Activated CD8-positive, alpha-beta T cell treated with anti-CD3 and anti-CD28 coated beads for 36 hours (primary cell): ENCODE results near the gene GPAT3. TPM values are rescaled to one million over a fixed set of nuclear protein-coding genes. Genes with fewer than 3 reads are reported as not detected.

ENCODE experiments used
- ATAC-seq: fragments of 200-7000 bp; cut with Tn5 transposase; one replicate; pipeline ENCODE4 v1.10.0; 2021; ENCODE audit warnings: mild to moderate bottlenecking, moderate library complexity
- CTCF ChIA-PET: fragments of 350-600 bp; sonication (Branson Sonifier 250); formaldehyde crosslinking; loops from one replicate; lab custom pipeline; 2021; ENCODE audit warnings: antibody characterized with exemption; lab: Charles Lee
- POLR2A ChIA-PET: fragments of 350-600 bp; sonication (Branson Sonifier 250); formaldehyde crosslinking; loops from one replicate; lab custom pipeline; 2021; ENCODE audit warnings: antibody characterized with exemption; lab: Charles Lee
- DNase-seq: peaks from one replicate; pipeline ENCODE4 v3.0.0-alpha.2; 2020
- H3K27ac Mint-ChIP-seq: one replicate; pipeline ENCODE4 v1.8.0; 2021; ENCODE audit warnings: mild to moderate bottlenecking, mixed read lengths
- H3K27me3 Mint-ChIP-seq: one replicate; pipeline ENCODE4 v1.8.0; 2021; ENCODE audit warnings: mixed read lengths
- H3K36me3 Mint-ChIP-seq: one replicate; pipeline ENCODE4 v1.8.0; 2021; ENCODE audit warnings: low read depth, mixed read lengths
- H3K4me1 Mint-ChIP-seq: one replicate; pipeline ENCODE4 v1.8.0; 2021; ENCODE audit warnings: low read depth, mixed read lengths
- H3K4me3 Mint-ChIP-seq: one replicate; pipeline ENCODE4 v1.8.0; 2021; ENCODE audit warnings: mild to moderate bottlenecking, moderate library complexity, mixed read lengths
- H3K9me3 Mint-ChIP-seq: one replicate; pipeline ENCODE4 v1.8.0; 2021; ENCODE audit warnings: mixed read lengths
- intact Hi-C: fragments of 100-400 bp; cut with micrococcal nuclease; formaldehyde crosslinking; loops from one replicate; pipeline ENCODE4 v1.10.0; 2022
- total RNA-seq, 2 experiments: library from RNA; stranded (reverse); gene quantifications; one replicate each; pipeline ENCODE4 v1.2.3, GENCODE V29; 2021
- TF ChIP-seq, protein P1 (sequence below): fragments of 200-600 bp; IDR thresholded peaks from one replicate; pipeline ENCODE4 v1.8.0; 2022; ENCODE audit warnings: antibody characterized with exemption, mild to moderate bottlenecking

Gene GPAT3
- total RNA-seq, 2 experiments from 2014 or later = 1.6 to 2.7 TPM

DNA sequence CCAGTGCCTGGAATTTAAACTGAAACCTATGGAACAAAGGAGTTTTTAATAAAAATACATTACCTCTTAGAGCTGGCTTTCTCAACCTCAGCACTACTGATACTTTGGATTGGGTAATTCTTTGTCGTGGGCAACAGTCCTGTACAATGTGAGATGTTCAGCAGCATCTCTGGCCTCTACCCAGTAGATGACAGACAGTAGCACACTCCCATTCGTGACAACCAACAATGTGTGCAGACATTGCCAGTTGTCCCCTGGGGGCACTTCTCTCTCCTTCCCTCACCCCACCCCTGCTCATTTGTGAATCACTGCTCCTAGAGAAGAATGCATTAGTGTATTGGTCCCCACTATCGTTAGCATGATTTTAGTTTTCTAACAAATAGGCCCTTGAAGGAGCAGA is 16.2 kb downstream of the GPAT3 start:
- TF ChIP-seq, protein P1, sequence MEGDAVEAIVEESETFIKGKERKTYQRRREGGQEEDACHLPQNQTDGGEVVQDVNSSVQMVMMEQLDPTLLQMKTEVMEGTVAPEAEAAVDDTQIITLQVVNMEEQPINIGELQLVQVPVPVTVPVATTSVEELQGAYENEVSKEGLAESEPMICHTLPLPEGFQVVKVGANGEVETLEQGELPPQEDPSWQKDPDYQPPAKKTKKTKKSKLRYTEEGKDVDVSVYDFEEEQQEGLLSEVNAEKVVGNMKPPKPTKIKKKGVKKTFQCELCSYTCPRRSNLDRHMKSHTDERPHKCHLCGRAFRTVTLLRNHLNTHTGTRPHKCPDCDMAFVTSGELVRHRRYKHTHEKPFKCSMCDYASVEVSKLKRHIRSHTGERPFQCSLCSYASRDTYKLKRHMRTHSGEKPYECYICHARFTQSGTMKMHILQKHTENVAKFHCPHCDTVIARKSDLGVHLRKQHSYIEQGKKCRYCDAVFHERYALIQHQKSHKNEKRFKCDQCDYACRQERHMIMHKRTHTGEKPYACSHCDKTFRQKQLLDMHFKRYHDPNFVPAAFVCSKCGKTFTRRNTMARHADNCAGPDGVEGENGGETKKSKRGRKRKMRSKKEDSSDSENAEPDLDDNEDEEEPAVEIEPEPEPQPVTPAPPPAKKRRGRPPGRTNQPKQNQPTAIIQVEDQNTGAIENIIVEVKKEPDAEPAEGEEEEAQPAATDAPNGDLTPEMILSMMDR = no peak
- H3K4me3 Mint-ChIP-seq = no peak overlapping the region
- no peaks in the 10 kb centered on the region for H3K36me3 Mint-ChIP-seq
- peaks cover 15% of the 10 kb centered on the region for H3K4me1 Mint-ChIP-seq
- CTCF ChIA-PET = no interaction called here
- no peak overlapping the region for H3K27ac Mint-ChIP-seq
- intact Hi-C loops = no loop called here
- no peaks in the 10 kb centered on the region for H3K27me3 Mint-ChIP-seq
- H3K9me3 Mint-ChIP-seq = no peaks in the 10 kb centered on the region
- DNase-seq (no peak), ATAC-seq (no peak)
- POLR2A ChIA-PET = interaction anchor here (1.0 kb wide), 1 partner anchor 16 kb away, joined by 3 read pairs; the partner anchor contains the start of gene GPAT3

DNA sequence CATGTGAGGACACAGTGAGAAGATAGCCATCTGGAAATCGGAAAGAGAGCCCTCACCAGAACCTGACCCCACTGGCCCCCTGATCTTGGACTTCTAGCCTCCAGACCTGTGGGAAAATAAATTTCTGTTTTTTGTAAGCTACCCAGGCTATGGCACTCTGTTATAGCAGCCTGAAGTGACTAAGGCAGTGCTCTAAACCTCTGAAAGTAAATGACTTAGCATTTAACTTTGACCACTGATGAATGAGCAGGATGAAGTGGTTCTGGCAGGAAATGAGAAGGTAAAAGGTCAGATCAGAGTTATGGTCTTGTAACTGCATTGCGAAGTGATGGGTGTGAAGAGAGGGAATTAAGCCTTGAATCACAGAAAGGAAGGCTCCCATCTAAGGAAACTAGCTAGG is 17.0 kb downstream of the GPAT3 start:
- Mint-ChIP-seq H3K9me3 (no peaks in the 10 kb centered on the region), H3K4me3 (no peak overlapping the region), H3K27me3 (no peaks in the 10 kb centered on the region), H3K27ac (no peak overlapping the region), H3K36me3 (no peaks in the 10 kb centered on the region), H3K4me1 (peaks cover 15% of the 10 kb centered on the region)
- ChIA-PET POLR2A (interaction anchor here (1.0 kb wide), 1 partner anchor 17 kb away, joined by 3 read pairs; the partner anchor contains the start of gene GPAT3), CTCF (interaction anchor here (0.8 to 2.2 kb wide), 2 partner anchors 29 to 92 kb away, joined by 3 to 5 read pairs; no protein-coding TSS in a partner anchor)
- intact Hi-C loops = no loop called here
- DNase-seq (peak; percentile 6), ATAC-seq (peak; percentile 81)
- TF ChIP-seq, protein P1 = no peak

DNA sequence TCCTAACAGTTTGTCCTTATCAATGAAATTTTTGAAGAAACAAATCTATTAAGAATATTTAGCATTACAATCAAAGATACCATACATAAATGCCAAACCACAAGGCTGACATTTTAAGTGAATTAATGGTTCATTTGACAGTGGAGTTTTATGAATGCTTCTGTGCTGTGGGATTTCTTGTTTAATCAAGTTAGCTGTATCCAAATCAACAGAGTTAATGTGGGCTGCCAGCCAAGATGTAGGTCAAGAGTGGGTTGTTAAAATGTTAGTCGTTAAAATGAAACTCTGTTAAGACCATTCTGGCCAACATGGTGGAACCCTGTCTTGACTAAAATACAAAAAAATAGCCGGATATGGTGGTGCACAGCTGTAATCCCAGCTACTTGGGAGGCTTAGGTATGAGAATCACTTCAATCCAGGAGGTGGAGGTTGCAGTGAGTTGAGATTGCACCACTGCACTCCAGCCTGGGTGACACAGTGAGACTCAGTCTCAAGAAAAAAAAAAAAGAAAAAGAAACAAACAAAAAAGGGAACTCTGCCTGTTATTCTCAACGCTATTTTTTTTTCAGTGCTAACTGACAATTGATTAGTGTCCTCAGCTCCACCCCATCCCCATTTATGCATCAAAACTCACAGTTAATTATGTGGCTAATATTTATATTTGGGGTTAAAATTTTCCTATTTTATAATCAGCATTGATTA is 20.2 kb downstream of the GPAT3 start:
- intact Hi-C loops = no loop called here

DNA sequence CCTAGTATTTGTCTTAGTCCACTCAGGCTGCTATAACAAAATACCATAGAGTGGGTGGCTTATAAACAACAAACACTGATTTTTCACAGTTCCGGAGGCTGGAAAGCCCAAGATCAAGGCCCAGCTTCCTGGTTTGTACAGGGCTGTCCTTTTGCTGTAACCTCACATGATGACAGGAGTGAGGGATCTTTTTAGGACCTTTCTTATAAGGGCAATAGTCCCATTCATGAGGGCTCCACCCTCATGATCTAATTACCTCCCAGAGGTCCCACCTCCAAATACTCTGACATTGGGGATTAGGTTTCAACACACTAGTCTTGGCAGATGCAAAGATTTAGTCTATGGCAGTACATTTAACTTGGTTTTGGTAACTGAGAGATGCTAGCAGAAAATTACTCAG is 20.9 kb downstream of the GPAT3 start:
- no peak for ATAC-seq
- H3K36me3 Mint-ChIP-seq = no peaks in the 10 kb centered on the region
- DNase-seq = no peak
- H3K4me1 Mint-ChIP-seq = peaks cover 18% of the 10 kb centered on the region
- ChIA-PET CTCF (no interaction called here), POLR2A (no interaction called here)
- TF ChIP-seq, protein P1 = no peak
- no peak overlapping the region for H3K27ac Mint-ChIP-seq
- H3K9me3 Mint-ChIP-seq = no peaks in the 10 kb centered on the region
- no peak overlapping the region for H3K4me3 Mint-ChIP-seq
- no peaks in the 10 kb centered on the region for H3K27me3 Mint-ChIP-seq
- intact Hi-C loops = no loop called here

More for the DNA sequence above, 20.2 kb downstream of the GPAT3 start:
- no peak overlapping the region for H3K27ac Mint-ChIP-seq
- peaks cover 14% of the 10 kb centered on the region for H3K4me1 Mint-ChIP-seq
- no peak for DNase-seq
- H3K4me3 Mint-ChIP-seq = no peak overlapping the region
- CTCF ChIA-PET = no interaction called here
- no peaks in the 10 kb centered on the region for H3K27me3 Mint-ChIP-seq
- no peak for ATAC-seq
- TF ChIP-seq, protein P1 = no peak
- H3K9me3 Mint-ChIP-seq = no peaks in the 10 kb centered on the region
- POLR2A ChIA-PET = interaction anchor here (0.9 kb wide), 1 partner anchor 20 kb away, joined by 3 read pairs; the partner anchor contains the start of gene GPAT3
- no peaks in the 10 kb centered on the region for H3K36me3 Mint-ChIP-seq

DNA sequence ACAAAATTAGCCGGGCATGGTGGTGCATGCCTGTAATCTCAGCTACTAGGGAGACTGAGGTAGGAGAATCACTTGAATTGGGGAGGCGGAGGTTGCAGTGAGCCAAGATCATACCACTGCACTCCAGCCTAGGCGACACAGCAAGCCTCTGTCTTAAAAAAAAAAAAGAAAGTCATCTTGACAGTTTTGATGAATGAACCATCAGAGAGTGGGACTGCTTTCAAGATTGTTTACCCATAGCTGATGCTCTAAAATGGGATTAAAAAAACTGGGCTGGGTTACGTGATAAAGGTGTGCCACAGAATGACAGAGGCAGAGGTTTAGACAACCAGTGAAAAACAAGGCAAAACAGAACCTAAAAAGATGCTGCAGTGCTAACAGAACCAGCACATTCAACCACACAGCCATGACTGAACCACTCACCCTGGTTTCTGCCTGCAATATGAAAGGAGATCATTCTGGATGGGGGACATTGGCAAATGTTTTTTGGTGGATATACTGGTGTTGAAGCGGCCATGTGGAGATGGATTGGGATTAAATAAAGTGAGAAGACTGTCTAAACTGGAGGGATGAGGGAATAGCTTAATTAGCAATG is 22.2 kb downstream of the GPAT3 start:
- Mint-ChIP-seq H3K36me3 (no peaks in the 10 kb centered on the region), H3K4me3 (no peak overlapping the region), H3K9me3 (no peaks in the 10 kb centered on the region), H3K27me3 (no peaks in the 10 kb centered on the region), H3K4me1 (peaks cover 12% of the 10 kb centered on the region), H3K27ac (peak overlapping the region; percentile 17)
- ChIA-PET POLR2A (no interaction called here), CTCF (no interaction called here)
- ATAC-seq (no peak), DNase-seq (no peak)
- intact Hi-C loops = no loop called here
- TF ChIP-seq, protein P1 = no peak
